ENCODE measurements around the gene STK24.
A peak's percentile ranks its signal among the peaks of the same experiment; 100 is the strongest.
"Not testable (repeated sequence)": the region's sequence is repeated elsewhere in the genome, so short reads cannot be mapped to it uniquely, and the experiment has no call there.

STK24 gene

DNA sequence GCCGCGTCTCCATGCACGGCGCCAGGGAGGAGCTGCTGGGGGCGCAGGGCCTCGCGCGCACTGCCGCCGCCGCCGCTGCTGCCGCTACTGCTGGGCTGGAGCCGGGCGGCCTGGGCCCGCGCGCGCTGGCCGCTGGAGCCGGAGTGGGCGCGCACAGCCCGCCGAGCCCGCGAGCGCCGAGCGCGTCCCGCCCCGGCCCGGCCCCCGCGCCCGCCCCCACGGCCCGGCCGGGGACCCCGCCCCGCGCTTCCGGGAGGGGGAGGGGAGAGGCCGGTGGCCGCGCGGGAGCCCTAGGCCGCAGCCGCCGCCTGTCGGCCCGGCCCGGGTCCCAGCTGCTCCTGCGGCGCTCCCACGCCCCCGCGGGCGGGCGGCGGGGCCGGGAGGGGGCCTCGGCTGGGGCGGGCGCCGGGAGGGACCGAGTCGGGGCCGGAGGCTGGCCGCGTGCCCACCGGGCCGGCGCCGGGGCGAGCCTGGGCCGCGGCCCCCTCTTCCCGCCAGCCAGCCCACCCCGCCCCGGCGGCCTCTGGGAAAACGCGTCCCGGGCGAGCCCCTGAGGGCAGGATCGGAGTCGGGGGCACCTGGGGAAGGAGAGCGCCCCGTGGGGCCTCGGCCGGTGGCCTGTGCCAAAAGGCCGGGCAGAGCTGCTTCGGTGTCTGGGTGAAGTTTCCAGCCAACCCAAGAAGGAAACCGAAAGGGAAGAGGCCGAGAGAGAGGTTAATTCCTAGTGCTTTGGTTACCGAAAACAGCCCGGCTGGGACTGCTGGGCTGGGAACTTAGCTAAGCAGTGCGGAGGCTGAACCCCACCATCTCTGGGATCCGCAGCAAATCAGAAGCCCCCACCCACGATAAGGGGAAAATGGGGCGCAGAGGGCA, at the start of gene STK24:
STK24 (minus strand) TSS at position 145 of the 873 bp plus-strand sequence. CDS start 321 bp downstream, outside the sequence.
- H3K27me3 Mint-ChIP-seq: no peaks in the 10 kb centered on the region
- peak within 1 kb of the TSS; percentile 89 for H3K4me3 Mint-ChIP-seq
- peak within 1 kb of the TSS; percentile 97 for H3K27ac Mint-ChIP-seq
- H3K4me1 Mint-ChIP-seq (ENCODE audit: low read depth): peaks cover 70% of the 10 kb centered on the region
- no peaks in the 10 kb centered on the region for H3K9me3 Mint-ChIP-seq
- H3K36me3 Mint-ChIP-seq (ENCODE audit: low read depth): no peaks in the 10 kb centered on the region
- intact Hi-C loops (cut with micrococcal nuclease): loop anchor here (5.0 kb wide), 1 partner anchor 75 kb away; no protein-coding TSS in a partner anchor

DNA sequence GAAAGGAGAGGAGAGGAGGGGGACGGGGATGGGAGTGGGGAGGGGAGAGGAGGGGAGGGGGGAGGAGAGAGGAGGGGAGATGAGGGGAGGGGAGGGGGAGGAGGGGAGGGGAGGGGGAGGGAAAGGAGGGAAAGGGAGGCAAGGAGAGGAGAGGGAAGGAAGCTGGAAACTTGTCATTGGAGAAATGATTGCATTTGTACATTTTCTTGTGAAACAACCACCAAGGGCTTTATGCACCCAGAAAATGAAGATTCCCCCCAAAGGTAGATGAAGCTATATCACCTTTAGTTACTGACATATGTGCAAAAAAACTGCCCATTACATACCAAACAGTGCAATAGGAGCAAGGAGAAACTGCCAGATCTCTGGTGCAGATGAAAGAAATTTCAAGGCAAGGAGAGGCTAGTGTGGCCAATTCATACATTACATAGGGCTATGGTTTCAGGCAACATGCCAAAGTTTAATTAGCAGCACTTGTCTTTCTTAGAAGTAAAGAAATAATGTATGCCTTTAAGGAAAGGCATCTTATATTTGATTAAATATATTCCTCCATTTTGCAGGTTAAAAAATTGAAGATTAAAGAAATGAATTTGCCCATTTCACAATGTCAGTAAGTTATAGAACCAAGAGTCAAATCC, 49.5 kb upstream of the STK24 start:
- intact Hi-C loops (cut with micrococcal nuclease): no loop called here
- H3K4me1 Mint-ChIP-seq (ENCODE audit: low read depth): no peaks in the 10 kb centered on the region
- H3K27me3 Mint-ChIP-seq: peaks cover 16% of the 10 kb centered on the region
- no peaks in the 10 kb centered on the region for H3K9me3 Mint-ChIP-seq
- H3K4me3 Mint-ChIP-seq: no peak overlapping the region
- no peaks in the 10 kb centered on the region for H3K36me3 Mint-ChIP-seq (ENCODE audit: low read depth)
- no peak overlapping the region for H3K27ac Mint-ChIP-seq

DNA sequence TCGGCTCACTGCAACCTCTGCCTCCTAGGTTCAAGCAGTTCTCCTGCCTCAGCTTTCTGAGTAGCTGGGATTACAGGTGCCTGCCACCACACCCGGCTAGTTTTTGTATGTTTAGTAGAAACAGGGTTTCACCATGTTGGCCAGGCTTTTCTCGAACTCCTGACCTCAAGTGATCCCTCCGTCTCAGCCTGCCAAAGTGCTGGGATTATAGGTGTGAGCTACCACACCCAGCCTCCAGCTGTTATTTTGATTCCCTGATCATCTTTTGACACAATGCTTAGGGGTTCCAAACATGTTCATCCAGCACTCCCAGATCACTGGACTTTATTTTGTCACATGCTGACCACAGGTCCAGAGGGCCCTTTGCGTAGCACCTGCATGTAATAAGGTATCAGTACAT, 47.7 kb upstream of the STK24 start:
- H3K4me3 Mint-ChIP-seq; H3K27ac Mint-ChIP-seq; intact Hi-C loops (cut with micrococcal nuclease): not testable (repeated sequence)

DNA sequence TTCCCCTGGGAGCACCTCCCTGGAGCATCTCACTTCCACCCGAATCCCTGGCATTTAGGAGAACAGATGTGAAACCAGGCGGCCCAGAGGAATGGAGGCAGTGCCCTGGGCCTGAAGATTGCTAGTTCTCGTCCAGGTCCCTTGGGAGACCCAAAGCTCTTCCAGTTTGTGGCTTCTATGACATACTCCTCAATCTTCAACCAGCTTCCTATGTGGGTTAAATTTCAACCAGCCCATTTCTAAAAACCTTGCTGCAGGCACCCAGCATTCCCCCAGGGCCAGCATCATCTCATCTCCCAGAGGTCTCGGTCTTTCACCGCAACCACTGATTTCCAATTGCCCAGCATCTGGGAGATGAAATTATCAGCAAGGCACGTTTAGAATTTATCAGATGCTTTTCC, 46.0 kb upstream of the STK24 start:
- H3K27ac Mint-ChIP-seq: no peak overlapping the region
- H3K27me3 Mint-ChIP-seq: peaks cover 22% of the 10 kb centered on the region
- no peaks in the 10 kb centered on the region for H3K4me1 Mint-ChIP-seq (ENCODE audit: low read depth)
- no peaks in the 10 kb centered on the region for H3K9me3 Mint-ChIP-seq
- no peaks in the 10 kb centered on the region for H3K36me3 Mint-ChIP-seq (ENCODE audit: low read depth)
- intact Hi-C loops (cut with micrococcal nuclease): no loop called here
- no peak overlapping the region for H3K4me3 Mint-ChIP-seq

More for the DNA sequence above, 47.7 kb upstream of the STK24 start:
- not testable (repeated sequence) for H3K4me1 Mint-ChIP-seq (ENCODE audit: low read depth); H3K9me3 Mint-ChIP-seq; H3K36me3 Mint-ChIP-seq (ENCODE audit: low read depth)
- peaks cover 13% of the 10 kb centered on the region for H3K27me3 Mint-ChIP-seq

DNA sequence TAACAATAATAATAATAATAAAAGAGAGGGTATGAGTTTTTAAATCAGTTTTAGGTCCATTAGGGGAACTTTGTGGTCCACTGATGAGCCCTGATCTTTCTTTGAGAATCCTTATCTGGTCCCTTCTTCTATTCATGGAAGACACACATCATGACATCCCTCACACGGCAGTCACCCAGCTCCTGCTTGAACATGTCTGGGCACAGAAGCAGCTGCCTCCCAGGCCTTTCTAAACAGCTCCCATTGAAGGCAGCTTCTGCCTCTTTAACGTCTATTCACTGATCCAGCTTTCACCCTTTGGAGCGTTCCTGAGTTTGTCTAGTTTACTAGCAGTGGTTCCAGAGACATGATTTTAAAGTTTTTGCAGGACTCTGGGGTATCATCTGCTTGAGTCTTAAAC, 42.6 kb upstream of the STK24 start:
- Mint-ChIP-seq H3K4me3 (no peak overlapping the region), H3K9me3 (no peaks in the 10 kb centered on the region), H3K36me3 (ENCODE audit: low read depth) (no peaks in the 10 kb centered on the region), H3K27ac (no peak overlapping the region), H3K4me1 (ENCODE audit: low read depth) (no peaks in the 10 kb centered on the region), H3K27me3 (peaks cover 27% of the 10 kb centered on the region)
- intact Hi-C loops (cut with micrococcal nuclease): no loop called here

DNA sequence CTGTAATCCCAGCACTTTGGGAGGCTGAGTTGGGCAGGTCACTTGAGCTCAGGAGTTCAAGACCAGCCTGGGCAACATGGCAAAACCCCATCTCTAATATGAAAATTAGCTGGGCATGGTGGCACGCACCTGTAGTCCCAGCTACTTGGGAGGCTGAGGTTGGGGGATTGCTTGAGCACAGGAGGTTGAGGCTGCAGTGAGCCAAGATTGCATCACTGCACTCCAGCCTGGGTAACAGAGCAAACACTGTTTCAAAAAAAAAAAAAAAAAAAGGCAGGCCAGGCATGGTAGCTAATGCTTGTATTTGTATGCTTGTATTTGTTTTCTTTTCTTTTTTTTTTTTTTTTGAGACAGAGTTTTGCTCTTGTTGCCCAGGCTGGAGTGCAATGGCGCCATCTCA, 38.7 kb upstream of the STK24 start:
- H3K4me3 Mint-ChIP-seq; H3K36me3 Mint-ChIP-seq (ENCODE audit: low read depth); H3K4me1 Mint-ChIP-seq (ENCODE audit: low read depth); H3K9me3 Mint-ChIP-seq; H3K27ac Mint-ChIP-seq; intact Hi-C loops (cut with micrococcal nuclease): not testable (repeated sequence)
- H3K27me3 Mint-ChIP-seq: peaks cover 47% of the 10 kb centered on the region

DNA sequence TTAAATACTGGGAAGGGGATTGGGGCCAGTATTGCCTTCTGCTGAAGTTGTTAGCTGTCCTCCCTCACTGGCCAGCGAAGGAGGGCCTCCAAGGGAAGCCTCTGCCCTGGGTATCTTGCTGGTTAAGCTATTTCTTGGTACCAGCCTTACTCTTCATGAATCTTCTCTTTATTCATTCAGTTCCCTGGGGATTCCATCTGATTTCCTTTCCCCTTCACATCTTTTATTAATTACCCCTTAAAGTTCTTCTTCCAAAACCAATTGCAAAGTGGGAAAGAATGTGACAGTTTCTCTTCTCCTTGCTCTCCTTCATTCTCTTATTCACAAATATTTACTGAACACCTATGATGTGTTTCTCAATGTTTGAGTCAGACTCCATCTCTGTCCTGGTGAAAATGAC, 36.7 kb upstream of the STK24 start:
- no peak overlapping the region for H3K4me3 Mint-ChIP-seq
- intact Hi-C loops (cut with micrococcal nuclease): no loop called here
- no peaks in the 10 kb centered on the region for H3K9me3 Mint-ChIP-seq
- H3K27ac Mint-ChIP-seq: no peak overlapping the region
- no peaks in the 10 kb centered on the region for H3K36me3 Mint-ChIP-seq (ENCODE audit: low read depth)
- H3K27me3 Mint-ChIP-seq: peaks cover 50% of the 10 kb centered on the region
- H3K4me1 Mint-ChIP-seq (ENCODE audit: low read depth): peaks cover 17% of the 10 kb centered on the region

DNA sequence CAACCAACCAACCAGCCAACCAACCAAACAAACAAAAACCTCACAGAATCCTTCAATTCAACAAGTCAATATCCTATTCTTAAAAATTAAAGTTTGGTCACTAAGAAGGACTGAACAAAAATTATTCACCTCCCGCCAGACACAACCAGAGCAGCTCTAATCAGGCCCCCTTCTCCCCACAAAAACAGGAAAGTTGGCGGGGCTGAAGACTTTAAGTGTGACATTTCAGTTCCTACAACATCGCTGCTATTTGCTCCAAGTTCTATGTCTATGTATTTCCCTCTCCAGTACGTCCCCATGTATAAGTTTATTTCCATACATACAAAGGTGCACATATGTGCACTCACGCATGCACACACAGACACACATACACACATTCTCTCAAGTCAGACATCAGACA, 32.8 kb upstream of the STK24 start:
- Mint-ChIP-seq H3K27me3 (peaks cover 39% of the 10 kb centered on the region), H3K4me1 (ENCODE audit: low read depth) (peaks cover 17% of the 10 kb centered on the region), H3K4me3 (no peak overlapping the region), H3K9me3 (no peaks in the 10 kb centered on the region), H3K27ac (peak overlapping the region; percentile 74), H3K36me3 (ENCODE audit: low read depth) (no peaks in the 10 kb centered on the region)
- intact Hi-C loops (cut with micrococcal nuclease): no loop called here

DNA sequence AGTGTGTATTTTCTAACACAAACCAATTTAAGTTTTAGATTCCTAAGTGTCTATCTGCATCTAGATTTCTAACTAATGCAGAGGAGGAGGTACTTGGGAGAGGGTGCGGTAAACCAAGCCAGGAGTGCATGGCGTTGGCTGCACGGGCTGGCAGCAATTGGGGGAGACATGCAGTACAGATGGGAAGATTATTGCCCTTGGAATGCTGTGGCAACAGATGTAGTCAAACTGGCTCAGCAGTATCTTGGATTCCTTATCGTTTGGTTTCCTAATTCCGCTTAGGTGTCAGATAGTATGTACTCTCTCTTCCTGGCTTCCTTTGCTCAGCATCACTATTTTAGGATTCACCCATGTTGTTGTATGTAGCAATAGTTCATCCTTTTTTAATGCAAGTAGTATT, 29.4 kb upstream of the STK24 start:
- Mint-ChIP-seq H3K4me1 (ENCODE audit: low read depth) (peaks cover 12% of the 10 kb centered on the region), H3K36me3 (ENCODE audit: low read depth) (no peaks in the 10 kb centered on the region), H3K27me3 (peaks cover 17% of the 10 kb centered on the region)

DNA sequence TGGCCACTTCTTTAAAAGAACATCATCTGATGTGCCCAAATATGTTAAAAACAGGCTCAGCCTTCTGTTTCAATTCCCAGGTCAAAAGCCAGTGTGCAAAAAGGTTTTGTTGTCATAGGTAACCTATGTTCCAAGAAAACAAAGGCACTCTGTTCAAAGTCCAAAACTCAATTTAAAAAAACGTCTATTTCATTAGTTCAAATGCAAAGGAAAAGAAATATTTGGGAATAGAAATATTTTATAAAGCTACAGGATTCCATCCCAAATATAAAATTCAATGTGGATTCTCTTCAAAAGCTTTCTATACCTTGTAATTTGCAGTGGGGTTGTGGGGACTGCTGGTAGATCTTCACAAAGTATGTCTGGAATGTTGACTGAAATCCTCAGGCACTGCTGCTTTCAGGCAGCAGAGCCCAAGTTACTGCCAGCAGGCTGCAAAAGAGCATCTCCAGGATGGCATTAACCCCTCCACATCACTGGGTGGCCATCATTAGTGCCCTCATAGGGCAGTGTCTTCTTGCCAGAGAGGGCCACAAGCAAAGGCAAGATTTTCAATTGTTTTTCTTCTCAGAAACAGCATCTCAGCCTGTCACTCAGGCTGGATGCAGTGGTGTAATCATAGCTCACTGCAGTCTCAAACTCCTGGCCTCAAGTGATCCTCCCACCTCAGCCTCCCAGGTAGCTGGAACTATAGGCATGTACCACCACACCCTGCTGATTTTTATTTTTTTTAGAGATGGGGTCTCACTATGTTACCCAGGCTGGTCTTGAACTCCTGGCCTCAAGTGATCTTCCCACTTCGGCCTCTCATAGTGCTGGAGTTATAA, 22.8 kb upstream of the STK24 start:
- no peak overlapping the region for H3K27ac Mint-ChIP-seq
- H3K4me3 Mint-ChIP-seq: no peak overlapping the region
- no peaks in the 10 kb centered on the region for H3K9me3 Mint-ChIP-seq
- intact Hi-C loops (cut with micrococcal nuclease): no loop called here
- peaks cover 20% of the 10 kb centered on the region for H3K27me3 Mint-ChIP-seq
- H3K4me1 Mint-ChIP-seq (ENCODE audit: low read depth): peaks cover 30% of the 10 kb centered on the region
- H3K36me3 Mint-ChIP-seq (ENCODE audit: low read depth): no peaks in the 10 kb centered on the region

More for the DNA sequence above, 29.4 kb upstream of the STK24 start:
- intact Hi-C loops (cut with micrococcal nuclease): no loop called here
- Mint-ChIP-seq H3K9me3 (no peaks in the 10 kb centered on the region), H3K27ac (no peak overlapping the region), H3K4me3 (no peak overlapping the region)

DNA sequence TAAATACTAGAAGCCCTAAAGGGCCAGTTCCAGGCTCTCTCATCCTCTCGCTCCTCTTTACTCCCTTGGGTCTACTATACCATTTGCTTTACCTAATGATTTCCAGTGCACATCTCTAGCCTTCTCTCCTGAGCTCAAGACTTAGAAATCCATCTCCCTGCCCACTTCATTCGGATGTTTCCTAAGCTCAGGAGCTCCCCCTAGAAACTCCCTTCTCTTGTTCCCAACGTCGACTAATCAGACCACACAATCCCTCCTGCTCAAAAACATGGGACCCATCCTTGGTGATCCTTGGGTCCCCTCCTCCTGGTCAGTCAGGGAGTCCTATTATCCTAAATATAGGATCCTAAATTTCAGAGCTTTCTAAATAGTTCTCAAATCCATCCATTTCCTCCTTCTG, 21.1 kb upstream of the STK24 start:
- intact Hi-C loops (cut with micrococcal nuclease): no loop called here
- Mint-ChIP-seq H3K9me3 (no peaks in the 10 kb centered on the region), H3K4me3 (no peak overlapping the region), H3K4me1 (ENCODE audit: low read depth) (peaks cover 30% of the 10 kb centered on the region), H3K36me3 (ENCODE audit: low read depth) (no peaks in the 10 kb centered on the region), H3K27ac (peak overlapping the region; percentile 18), H3K27me3 (peaks cover 20% of the 10 kb centered on the region)

DNA sequence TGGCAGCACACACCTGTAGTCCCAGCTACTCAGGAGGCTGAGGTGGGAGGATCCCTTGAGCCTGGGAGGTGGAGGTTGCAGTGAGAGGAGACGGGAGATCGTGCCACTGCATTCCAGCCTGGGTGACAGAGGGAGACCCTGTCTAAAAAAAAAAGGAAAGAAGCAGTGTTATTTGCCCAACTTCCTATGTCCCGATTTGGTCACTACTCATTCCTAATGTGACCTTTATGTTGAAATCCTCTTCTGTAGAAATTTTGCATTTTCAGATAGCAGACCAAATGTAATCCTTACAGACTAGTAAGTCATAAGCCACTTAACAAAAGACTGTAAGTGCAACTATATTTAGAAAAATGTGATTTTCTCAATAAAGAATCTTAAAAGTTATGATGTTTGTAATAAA, 18.2 kb upstream of the STK24 start:
- Mint-ChIP-seq H3K36me3 (ENCODE audit: low read depth) (no peaks in the 10 kb centered on the region), H3K4me3 (no peak overlapping the region), H3K4me1 (ENCODE audit: low read depth) (peaks cover 36% of the 10 kb centered on the region), H3K27ac (no peak overlapping the region), H3K27me3 (peaks cover 10% of the 10 kb centered on the region), H3K9me3 (no peaks in the 10 kb centered on the region)
- intact Hi-C loops (cut with micrococcal nuclease): loop anchor here (1.0 kb wide), 1 partner anchor 55 kb away; no protein-coding TSS in a partner anchor

DNA sequence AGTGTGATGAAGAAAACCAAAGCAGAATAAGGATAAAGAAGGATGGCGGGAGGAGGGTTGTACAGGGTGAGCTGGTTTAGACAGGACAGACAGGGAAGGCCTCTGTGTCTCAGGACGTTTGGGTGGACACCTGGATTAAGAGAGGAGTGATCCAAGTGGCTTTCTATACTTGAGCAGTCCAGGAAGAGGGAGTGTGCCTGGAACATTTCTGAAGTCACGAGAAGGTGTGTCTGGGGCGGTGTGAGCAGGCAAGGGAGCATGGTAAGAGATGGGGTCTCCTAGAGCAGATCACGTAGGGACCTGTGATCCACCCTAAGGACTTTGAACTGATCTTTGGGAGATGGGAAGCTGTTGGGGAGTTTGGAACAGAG, 15.4 kb upstream of the STK24 start:
- Mint-ChIP-seq H3K36me3 (ENCODE audit: low read depth) (no peaks in the 10 kb centered on the region), H3K27me3 (peaks cover 3% of the 10 kb centered on the region), H3K27ac (no peak overlapping the region), H3K4me3 (no peak overlapping the region), H3K9me3 (no peaks in the 10 kb centered on the region), H3K4me1 (ENCODE audit: low read depth) (peaks cover 30% of the 10 kb centered on the region)
- intact Hi-C loops (cut with micrococcal nuclease): no loop called here

Data from dendritic cell treated with granulocyte-macrophage colony-stimulating factor and Interleukin-4, amounts not matched to agents 40 ng/mL and 50 ng/mL, for 4 days (primary cell).